HG02938 (cell line): Measurements from ENCODE around the gene TMEM60.

Experiments used
- ATAC-seq: cut with Tn5 transposase; IDR thresholded peaks from one replicate; pipeline ENCODE4 v1.9.1; 2021; ENCODE audit warnings: mild to moderate bottlenecking, moderate library complexity; ENCODE audit not compliant: unreplicated experiment

Gene TMEM60

DNA sequence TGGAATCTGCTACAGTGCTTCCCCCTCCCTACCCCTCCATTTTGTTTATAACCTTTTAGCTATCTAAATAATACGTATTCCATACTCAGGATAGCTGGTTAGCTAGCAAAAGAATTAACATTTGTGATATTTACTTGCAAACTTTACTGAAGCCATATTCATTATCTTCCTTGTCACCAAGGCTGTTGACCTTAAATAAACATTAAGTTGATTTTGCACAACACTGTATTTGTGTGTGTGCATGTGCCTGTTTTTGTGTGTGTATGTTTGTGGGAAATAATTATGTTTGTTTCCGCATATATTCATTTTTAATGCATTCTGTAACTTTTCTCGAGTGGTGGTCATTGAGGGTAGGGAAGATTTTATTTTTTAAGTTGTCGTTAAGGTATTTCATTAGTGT is 15.9 kb downstream of the TMEM60 start:
- no peak for ATAC-seq

DNA sequence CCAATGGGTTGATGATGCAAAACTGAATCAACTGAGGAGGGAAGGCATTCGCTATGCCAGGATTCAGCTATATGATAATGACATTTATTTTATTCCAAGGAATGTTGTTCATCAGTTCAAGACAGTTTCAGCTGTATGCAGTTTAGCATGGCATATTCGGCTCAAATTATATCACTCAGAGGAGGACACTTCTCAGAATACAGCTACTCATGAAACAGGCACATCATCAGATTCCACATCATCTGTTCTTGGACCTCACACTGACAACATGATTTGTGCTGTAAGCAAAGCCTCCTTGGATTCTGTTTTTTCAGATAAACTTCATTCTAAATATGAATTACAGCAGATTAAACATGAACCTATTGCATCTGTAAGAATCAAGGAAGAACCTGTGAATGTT is 19.7 kb downstream of the TMEM60 start:
- ATAC-seq: no peak

DNA sequence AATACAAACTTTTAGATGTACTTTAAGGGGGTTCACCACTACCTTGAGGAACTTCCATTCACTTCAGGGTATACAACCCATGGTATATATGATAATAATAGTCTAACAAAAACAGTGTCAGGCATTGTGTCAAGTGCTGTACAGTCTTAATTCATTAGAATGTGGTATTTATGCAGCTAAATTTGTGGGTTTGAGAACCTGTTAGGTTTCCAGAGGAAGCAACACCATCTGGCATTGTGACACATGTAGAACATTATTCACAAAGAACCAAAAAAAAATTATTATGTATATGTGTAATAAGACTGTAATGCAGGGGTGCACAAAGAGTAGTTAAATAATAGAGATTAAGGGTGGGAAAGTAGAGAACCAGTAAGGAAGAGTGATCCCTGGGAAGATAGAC is 26.3 kb downstream of the TMEM60 start:
- no peak for ATAC-seq

DNA sequence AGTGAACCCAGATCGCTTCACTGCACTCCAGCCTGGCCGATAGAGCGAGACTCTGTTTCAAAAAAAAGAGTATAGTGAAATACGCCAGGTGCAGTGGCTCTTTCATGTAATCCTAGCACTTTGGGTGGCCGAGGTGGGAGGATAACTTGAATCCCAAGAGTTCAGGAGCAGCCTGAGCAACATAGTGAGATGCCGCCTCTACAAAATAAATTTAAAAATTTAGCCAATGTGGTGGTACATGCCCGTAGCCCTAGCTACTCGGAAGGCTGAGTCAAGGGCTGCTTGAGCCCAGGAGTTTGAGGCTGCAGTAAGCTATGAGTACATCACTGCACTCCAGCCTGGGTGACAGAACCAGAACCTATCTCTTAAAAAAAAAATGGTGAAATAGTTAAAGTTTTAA is 27.9 kb downstream of the TMEM60 start:
- ATAC-seq: no peak

DNA sequence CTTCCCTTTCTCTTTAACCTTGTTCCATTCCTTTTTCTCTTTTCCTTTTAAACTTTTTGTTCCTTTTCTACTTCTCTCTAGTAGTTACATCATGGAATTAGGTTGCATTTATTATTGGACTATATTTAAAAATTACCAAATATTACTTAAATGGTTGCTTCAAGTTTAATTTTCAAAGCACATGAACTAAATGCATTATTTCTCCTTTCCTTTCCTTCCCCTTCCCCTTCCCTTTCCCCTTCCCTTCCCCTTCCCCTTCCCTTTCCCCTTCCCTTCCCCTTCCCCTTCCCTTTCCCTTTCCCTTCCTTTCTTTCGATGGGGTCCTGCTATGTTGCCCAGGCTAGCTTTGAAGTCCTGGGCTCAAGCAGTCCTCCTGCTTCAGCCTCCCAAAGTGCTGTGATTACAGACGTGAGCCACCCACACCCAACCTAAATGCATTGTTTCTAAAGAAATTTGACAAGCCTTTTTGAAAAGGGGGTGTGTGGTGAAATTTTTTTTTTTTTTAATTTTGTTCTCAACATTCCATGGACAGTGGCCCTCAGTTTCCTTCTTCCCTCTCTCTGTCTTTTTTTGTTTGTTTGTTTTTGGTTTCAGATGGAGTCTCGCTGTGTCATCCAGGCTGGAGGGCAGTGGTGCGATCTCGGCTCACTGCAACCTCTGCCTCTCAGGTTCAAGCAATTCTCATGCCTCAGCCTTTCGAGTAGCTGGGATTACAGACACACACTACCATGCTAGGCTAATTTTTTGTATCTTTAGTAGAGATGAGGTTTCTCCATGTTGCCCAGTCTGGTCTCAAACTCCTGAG is 31.2 kb downstream of the TMEM60 start:
- ATAC-seq: no peak

DNA sequence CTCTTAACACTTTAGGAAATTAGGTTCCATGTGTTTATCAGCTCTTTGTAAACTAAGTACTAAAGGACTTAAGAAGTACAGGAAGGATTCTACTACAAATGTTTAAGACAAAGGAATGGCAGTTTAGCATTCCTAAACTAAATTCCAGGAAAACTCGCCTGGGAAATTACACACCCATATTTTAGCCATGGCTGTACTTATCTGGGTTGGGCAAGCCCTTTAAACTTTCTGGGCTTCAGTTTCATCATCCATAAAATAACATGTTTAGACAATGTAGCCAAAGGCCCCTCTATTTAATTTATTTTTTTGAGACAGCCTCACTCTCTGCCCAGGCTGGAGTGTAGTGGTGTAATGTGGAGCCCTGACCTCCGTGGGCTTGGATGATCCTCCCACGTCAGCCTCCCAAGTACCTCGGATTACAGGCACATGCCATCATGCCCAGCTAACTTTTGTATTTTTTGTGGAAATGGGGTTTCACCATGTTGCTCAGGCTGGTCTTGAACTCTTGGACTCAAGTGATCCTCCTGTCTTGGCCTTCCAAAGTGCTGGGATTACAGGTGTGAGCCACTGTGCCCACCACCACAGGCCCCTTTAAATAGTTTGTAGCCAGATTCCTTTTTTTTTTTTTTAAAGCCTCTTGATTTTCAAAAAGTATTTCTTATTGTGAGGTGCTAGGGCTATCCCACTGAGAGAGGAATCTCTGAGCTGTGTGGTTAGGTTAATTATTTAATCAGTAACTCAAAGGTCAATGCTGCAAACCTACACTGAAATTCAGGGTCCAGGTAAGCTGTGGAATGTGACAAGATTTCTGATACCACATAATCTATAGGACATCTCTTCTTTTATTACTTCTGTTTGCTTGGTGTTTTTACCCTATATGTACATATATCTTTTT is 32.1 kb downstream of the TMEM60 start:
- ATAC-seq: no peak

DNA sequence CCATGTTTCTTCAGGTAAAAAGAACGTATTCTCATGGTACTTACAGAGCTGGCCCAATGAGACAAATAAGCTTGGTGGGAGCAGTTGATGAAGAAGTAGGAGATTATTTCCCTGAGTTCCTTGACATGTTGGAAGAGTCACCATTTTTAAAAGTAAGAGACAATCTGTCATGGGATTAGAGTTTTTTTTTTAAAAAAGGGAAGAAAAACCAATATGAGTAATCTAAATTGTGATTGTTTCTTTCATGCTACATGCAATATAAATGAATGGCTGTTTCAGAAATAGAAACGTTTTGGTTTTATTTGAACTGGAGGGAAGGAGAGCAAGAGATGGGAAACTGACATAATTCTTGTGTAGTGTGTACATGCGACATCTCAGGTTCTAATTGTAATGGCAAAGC is 32.8 kb downstream of the TMEM60 start:
- no peak for ATAC-seq

DNA sequence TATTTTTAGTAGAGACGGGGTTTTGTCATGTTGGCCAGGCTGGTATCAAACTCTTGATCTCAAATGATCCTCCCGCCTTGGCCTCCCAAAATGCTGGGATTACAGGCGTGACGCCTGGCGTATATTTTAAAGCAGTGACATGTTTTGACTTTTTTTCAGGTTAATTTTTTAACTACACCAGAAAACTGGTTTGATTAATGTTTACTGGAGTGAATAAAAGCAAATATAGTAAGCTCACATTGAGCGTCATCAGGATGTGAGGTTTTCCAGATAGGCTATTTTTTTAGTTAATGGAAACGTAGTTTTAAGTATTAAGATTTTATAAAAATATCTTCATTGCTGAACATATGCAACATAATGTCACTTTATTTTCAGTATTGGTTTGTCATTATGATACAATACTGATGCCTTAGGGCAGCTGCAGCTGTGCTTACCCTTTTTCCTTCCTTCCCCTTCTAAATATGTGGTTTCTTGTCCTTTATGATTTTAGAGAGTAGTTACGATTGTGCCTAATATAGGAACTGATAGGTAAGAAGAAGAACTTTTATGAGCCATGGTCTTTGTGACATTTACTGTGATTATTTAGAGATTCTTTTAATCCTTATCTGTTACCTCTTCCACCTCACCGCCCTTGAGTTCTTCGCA is 37.3 kb downstream of the TMEM60 start:
- no peak for ATAC-seq

DNA sequence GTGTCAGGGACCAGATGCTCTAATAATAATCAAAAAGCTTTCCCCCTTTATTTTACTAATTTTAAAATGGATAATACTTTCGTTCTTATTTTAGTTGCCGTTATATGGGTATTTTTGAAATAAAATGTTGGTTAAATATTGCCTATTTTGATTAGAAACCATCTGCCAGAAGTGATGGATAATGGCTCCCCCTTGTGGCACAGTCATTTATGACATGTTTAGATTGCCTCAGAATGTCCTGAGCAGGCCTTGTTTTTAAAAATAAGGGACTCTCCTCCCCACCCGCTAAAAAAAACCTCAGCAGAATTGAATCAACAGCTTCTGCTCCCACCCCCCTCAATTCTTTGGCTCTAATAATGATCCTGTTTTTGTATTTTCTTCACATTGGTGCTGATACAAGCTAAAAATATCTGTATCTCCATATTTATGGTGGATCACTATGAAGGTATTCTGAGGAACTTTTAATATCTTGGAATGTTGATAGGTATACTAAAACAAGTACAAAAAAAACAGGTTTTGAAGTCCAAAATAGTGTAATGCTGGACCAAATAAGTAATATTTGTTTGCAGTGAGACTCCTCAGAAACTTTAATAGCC is 38.8 kb downstream of the TMEM60 start:
- peak; percentile 37 for ATAC-seq

DNA sequence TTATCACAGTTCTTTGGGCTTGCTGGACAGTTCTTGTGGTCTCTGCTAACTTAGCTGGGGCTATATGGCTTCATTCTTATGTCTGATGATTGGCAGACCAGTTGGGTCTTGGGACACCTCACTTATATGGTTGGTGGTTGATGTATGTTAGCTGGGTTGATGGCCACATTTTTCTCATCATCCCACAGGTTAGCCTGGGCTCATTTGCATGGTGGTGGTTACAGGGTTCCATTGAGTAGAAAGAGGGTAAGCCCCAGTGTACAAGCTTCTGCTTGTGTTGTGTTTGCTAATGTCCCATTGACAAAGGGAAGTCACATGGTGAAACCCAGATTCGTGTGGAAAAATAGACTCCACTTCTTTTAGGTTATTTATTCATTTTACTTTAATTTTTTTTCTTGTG is 40.6 kb downstream of the TMEM60 start:
- ATAC-seq: peak; percentile 84

DNA sequence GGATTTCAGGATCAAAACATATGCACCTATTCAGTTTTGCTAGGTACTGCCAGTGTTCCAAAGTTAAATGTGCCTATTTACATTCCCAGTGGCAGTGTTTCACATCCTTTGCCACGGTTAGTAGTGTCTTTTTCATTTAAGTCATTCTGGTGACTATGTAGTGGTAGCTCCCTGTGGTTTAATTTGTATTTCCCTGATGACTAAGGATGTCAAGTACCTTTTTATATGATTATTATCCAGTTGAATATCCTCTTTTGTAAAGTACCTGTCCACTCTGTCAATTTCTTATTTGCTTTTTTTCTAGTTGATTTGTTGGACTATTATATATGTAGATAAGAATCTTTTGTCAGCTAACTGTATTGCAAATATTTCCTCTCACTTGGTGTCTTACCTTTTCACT is 45.1 kb downstream of the TMEM60 start:
- ATAC-seq: no peak

DNA sequence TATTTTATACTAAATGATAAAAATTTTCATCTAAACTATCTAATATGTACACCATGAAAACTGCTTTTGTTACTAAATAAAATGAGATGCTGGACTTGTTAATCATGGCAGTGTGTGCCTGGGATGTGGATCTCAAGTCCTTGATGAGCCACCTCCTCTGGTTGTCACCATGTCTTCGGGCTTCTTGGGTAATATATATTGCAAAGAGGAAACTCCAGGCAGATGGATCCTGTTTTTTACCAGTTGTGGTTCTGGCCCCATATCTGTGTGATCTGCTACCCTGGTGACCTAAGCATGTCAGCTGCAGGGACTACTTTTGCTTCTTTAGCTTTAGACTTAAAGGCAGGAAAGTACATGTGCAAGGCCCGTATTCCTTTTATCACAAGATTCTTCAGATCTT is 46.2 kb downstream of the TMEM60 start:
- no peak for ATAC-seq

DNA sequence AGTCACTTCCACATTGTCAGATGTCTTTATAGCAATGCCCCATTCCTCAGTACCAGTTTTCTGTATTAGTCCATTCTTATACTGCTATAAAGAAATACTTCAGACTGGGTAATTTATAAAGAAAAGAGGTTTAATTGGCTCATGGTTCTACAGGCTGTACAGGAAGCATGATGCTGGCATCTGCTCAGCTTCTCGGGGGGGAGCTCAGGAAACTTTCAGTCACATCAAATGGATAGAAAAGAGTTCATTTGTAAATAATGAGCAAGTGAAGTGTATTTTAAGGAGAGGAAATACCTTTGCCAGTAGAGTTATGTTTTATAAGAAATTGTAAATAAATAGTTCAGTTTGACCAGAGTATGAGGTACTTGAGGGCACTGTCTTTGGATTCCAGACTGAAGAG is 50.5 kb downstream of the TMEM60 start:
- ATAC-seq: no peak

DNA sequence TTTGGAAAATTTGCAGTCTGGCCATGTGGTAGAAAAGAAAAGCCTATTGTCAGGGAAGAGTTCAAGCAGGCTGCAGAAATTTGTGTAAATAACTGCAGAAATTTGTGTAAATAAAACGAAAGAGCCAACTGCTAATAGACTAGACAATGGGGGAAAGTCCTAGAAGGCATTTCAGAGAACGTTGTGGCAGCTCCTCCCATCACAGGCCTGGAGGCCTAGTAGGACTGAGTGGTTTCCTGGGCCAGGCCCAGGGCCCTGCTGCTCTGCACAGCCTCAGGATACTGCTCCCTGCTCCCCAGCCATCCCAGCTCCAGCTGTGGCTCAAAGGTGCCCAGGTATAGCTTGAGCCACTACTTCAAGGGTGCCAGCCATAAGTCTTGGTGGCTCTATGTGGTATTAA is 51.1 kb downstream of the TMEM60 start:
- no peak for ATAC-seq

DNA sequence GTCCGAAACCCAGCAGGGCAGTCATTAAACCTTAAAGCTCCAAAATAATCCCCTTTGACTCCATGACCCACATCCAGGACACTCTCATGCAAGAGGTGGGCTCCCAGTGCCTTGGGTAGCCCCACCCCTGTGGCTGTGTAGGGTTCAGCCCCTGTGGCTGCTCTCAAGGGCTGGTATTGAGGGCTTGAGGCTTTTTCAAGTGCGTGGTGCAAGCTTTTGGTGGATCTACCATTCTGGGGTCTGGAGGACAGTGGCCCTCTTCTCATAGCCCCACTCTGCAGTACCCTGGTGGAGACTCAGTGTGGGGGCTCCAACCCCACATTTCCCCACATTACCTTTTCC is 51.4 kb downstream of the TMEM60 start:
- ATAC-seq: no peak

DNA sequence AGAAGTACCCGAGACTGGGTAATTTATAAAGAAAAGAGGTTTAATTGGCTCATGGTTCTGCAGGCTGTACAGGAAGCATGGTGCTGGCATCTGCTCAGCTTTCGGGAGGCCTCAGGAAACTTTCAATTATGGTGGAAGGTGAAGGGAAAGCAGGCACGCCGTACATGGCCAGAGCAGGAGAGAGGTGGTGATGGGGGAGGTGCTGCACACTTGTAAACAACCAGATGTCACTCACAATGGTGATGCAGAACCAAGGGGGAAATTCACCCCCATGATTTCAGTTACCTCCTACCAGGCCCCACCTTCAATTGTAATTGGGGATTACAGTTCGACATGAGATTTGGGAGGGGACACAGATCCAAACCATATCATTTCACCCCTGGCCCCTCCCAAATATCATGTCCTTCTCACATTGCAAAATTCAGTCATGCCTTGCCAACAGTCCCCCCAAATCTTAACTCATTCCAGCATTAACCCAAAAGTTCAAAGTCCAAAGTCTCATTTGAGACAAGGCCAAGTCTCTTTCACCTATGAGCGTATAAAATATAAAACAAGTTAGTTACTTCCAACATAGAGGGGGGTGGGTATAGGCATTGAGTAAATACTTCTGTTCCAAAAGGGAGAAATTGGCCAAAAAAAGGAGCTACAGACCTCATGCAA is 51.9 kb downstream of the TMEM60 start:
- no peak for ATAC-seq

DNA sequence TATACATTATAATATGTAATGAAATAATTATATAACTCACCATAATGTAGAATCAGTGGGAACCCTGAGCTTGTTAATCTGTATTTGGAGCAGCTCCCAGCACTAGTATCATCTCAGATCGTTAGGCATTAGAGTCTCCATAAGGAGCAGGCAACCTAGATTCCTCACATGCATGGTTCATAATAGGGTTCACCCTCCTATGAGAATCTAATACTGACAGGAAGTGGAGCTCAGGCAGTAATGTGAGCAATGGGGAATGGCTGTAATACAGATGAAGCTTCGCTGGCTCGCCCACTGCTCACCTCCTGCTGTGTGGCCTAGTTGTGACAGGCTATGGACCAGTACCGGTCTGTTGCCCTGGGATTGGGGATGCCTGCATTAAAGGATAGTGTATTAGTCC is 52.5 kb downstream of the TMEM60 start:
- no peak for ATAC-seq
